ENCODE results near the gene ZNF394. TPM values are rescaled to one million over a fixed set of nuclear protein-coding genes. Genes with fewer than 3 reads are reported as not detected.

The ZNF394 gene
- polyA plus RNA-seq, 3 donors, result 35.7 to 57.7 (median 39.1) TPM

- peaks cover 25 to 27% of the 10 kb centered on the region in 2 donors for H3K4me1 ChIP-seq (ENCODE audit: control insufficient read depth in 1 of 2, insufficient read depth in 2 of 2, low read length in 2 of 2)
- H3K9me3 Mint-ChIP-seq, result peaks cover 15 to 27% (median 20%) of the 10 kb centered on the region in 7 donors
- H3K79me2 ChIP-seq (ENCODE audit: insufficient read depth, low read length), result peaks cover 81% of the 10 kb centered on the region
- H3K27ac ChIP-seq (ENCODE audit: low read depth in 1 of 2, low read length in 2 of 2), result peak overlapping the region; percentile 100
- WGBS (ENCODE audit: insufficient coverage), result 81% methylated on average over 7 of the region's 11 CpGs
- H3K4me1 Mint-ChIP-seq, result peaks cover 23% of the 10 kb centered on the region
- H4K20me1 ChIP-seq (ENCODE audit: insufficient read depth, low read length), result peaks cover 49% of the 10 kb centered on the region
- no peaks in the 10 kb centered on the region for H3K27me3 Mint-ChIP-seq (ENCODE audit: low read depth in 3 of 3)
- H3K27me3 ChIP-seq (ENCODE audit: control insufficient read depth in 2 of 2, insufficient read depth in 2 of 2, low read length in 2 of 2), result no peaks in the 10 kb centered on the region
- no peak overlapping the region for H2AFZ ChIP-seq (ENCODE audit: insufficient read depth, low read depth, low read length, poor library complexity, severe bottlenecking)
- peak overlapping the region; percentile 97 for H3K9ac ChIP-seq (ENCODE audit: insufficient read depth, low read length, poor library complexity, severe bottlenecking)
- peaks cover 36 to 46% of the 10 kb centered on the region in 2 donors for H3K36me3 ChIP-seq (replicated peaks in 1 of 2; ENCODE audit: control insufficient read depth in 1 of 2, insufficient read depth in 2 of 2, low read length in 2 of 2)
- H3K4me2 ChIP-seq (replicated peaks; ENCODE audit: extremely low read depth, low read length, poor library complexity, severe bottlenecking), result peak overlapping the region; percentile 91
- H3K4me3 Mint-ChIP-seq, result peak overlapping the region; percentile 99 to 100
- H3K36me3 Mint-ChIP-seq, result peaks cover 32 to 46% of the 10 kb centered on the region in 2 donors
- H3K4me3 ChIP-seq (replicated peaks in 1 of 3; ENCODE audit: low read depth in 2 of 3, low read length in 3 of 3), result peak overlapping the region; percentile 71 to 100 (median 99)
- intact Hi-C loops (cut with micrococcal nuclease), result loop anchor here in 1 of 2 donors (2.0 kb wide), 1 partner anchor 26 kb away; the partner anchor contains the start of gene ZNF789
- H3K27ac Mint-ChIP-seq, result peak overlapping the region; percentile 97 to 100 (median 99)
- peaks cover 15 to 25% of the 10 kb centered on the region in 2 donors for H3K9me3 ChIP-seq (replicated peaks in 1 of 2; ENCODE audit: control insufficient read depth in 1 of 2, insufficient read depth in 1 of 2, low read length in 2 of 2)
- TF ChIP-seq, protein P1, sequence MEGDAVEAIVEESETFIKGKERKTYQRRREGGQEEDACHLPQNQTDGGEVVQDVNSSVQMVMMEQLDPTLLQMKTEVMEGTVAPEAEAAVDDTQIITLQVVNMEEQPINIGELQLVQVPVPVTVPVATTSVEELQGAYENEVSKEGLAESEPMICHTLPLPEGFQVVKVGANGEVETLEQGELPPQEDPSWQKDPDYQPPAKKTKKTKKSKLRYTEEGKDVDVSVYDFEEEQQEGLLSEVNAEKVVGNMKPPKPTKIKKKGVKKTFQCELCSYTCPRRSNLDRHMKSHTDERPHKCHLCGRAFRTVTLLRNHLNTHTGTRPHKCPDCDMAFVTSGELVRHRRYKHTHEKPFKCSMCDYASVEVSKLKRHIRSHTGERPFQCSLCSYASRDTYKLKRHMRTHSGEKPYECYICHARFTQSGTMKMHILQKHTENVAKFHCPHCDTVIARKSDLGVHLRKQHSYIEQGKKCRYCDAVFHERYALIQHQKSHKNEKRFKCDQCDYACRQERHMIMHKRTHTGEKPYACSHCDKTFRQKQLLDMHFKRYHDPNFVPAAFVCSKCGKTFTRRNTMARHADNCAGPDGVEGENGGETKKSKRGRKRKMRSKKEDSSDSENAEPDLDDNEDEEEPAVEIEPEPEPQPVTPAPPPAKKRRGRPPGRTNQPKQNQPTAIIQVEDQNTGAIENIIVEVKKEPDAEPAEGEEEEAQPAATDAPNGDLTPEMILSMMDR (IDR thresholded peaks at IDR 0.05), result no peak
- DNase-seq, result no peak
Measured at GRCh38 chr7:99498546-99498944, 1.5 kb downstream of the ZNF394 start.

- no peaks in the 10 kb centered on the region for H3K27me3 Mint-ChIP-seq (ENCODE audit: low read depth in 3 of 3)
- TF ChIP-seq, protein P1 (IDR thresholded peaks at IDR 0.05), result no peak
- H3K9me3 Mint-ChIP-seq, result peaks cover 18 to 32% (median 26%) of the 10 kb centered on the region in 7 donors
- H3K4me1 Mint-ChIP-seq, result peaks cover 23% of the 10 kb centered on the region
- H3K9me3 ChIP-seq (replicated peaks in 1 of 2; ENCODE audit: control insufficient read depth in 1 of 2, insufficient read depth in 1 of 2, low read length in 2 of 2), result peaks cover 19 to 28% of the 10 kb centered on the region in 2 donors
- peaks cover 25 to 27% of the 10 kb centered on the region in 2 donors for H3K4me1 ChIP-seq (ENCODE audit: control insufficient read depth in 1 of 2, insufficient read depth in 2 of 2, low read length in 2 of 2)
- intact Hi-C loops (cut with micrococcal nuclease), result loop anchor here in 1 of 2 donors (2.0 kb wide), 1 partner anchor 25 kb away; the partner anchor contains the start of gene ZNF789
- H4K20me1 ChIP-seq (ENCODE audit: insufficient read depth, low read length), result peaks cover 55% of the 10 kb centered on the region
- peak overlapping the region; percentile 71 to 100 (median 99) for H3K4me3 ChIP-seq (replicated peaks in 1 of 3; ENCODE audit: low read depth in 2 of 3, low read length in 3 of 3)
- peak overlapping the region; percentile 91 for H3K4me2 ChIP-seq (replicated peaks; ENCODE audit: extremely low read depth, low read length, poor library complexity, severe bottlenecking)
- H3K36me3 Mint-ChIP-seq, result peaks cover 36 to 52% of the 10 kb centered on the region in 2 donors
- H3K79me2 ChIP-seq (ENCODE audit: insufficient read depth, low read length), result peaks cover 85% of the 10 kb centered on the region
- H3K27ac ChIP-seq (ENCODE audit: low read depth in 1 of 2, low read length in 2 of 2), result peak overlapping the region in 1 of 2 donors; percentile 100
- no CpG with 5 or more reads among the region's 6 CpGs for WGBS (ENCODE audit: insufficient coverage)
- peak overlapping the region; percentile 99 to 100 for H3K4me3 Mint-ChIP-seq
- peak overlapping the region in 4 of 7 donors; percentile 19 to 43 (median 34) for H3K27ac Mint-ChIP-seq
- H2AFZ ChIP-seq (ENCODE audit: insufficient read depth, low read depth, low read length, poor library complexity, severe bottlenecking), result no peak overlapping the region
- no peaks in the 10 kb centered on the region for H3K27me3 ChIP-seq (ENCODE audit: control insufficient read depth in 2 of 2, insufficient read depth in 2 of 2, low read length in 2 of 2)
- H3K9ac ChIP-seq (ENCODE audit: insufficient read depth, low read length, poor library complexity, severe bottlenecking), result peak overlapping the region; percentile 97
- no peak for DNase-seq
- H3K36me3 ChIP-seq (replicated peaks in 1 of 2; ENCODE audit: control insufficient read depth in 1 of 2, insufficient read depth in 2 of 2, low read length in 2 of 2), result peaks cover 40 to 52% of the 10 kb centered on the region in 2 donors
Measured at GRCh38 chr7:99497766-99498545, 2.1 kb downstream of the ZNF394 start.

All from CD14-positive monocyte (primary cell).